T-helper 1 cell (primary cell): ENCODE results near the gene DOK4.

Experiments used
- DNase-seq, 5 donors: peaks; one replicate each; pipeline ENCODE4 v3.0.0-alpha.2; 2012 to 2020
- total RNA-seq, 4 donors: gene quantifications; one replicate each; lab custom pipeline; 2026; lab: John Stamatoyannopoulos, UW

Gene DOK4
- total RNA-seq = 1.6 to 3.5 (median 2.2) reads per million in 4 donors

DNA sequence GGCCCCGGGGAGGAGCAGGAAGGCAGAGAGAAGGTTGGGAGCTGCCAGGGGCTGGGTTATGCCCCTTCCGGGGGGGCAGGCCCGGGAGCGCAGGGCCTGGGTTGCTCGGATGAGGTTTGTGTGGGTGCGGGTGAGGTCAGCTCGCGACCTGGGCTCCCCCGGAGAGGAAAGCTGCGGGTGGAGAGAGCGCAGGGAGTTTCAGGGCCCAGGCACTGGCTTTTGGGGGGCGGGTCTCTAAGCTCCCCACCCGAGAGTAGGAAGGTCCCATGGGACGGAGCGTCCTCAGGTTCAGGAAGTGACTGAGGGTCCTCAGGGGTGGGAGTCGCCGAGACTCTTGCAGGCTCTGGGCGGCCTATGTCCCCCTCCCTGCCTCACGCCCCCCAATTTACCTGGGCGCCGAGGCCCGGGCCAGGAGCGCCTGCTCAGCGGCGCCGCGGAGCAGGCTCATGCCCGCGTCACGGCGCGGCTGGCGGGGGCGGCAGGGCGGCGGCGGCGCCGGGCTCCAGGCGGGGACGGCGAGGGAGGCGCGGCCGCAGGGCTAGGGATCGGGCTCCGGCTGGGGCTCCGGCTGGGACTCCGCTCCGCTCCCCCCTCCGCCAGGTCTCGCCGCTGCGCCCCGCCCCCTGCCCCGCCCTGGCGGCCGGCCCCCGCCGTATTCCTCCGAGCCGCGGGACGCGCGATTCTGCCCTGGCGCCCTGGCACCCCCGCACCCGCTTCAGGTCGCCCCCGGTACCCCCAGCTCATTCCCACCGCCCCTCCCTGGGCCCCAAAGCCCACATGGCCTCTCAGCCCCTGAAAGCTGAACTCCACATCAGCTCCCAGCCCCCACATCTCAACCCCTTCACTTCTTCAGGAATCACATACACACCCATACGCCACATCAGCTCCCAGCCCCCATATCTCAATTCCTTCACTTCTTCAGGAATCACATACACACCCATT lies at the start of gene DOK4:
TSS of gene DOK4 (minus strand) at position 578 of the 942 bp plus-strand sequence. CDS start 6,986 bp downstream, outside the sequence.
- DNase-seq = peak; percentile 62 to 77 (median 71)

DNA sequence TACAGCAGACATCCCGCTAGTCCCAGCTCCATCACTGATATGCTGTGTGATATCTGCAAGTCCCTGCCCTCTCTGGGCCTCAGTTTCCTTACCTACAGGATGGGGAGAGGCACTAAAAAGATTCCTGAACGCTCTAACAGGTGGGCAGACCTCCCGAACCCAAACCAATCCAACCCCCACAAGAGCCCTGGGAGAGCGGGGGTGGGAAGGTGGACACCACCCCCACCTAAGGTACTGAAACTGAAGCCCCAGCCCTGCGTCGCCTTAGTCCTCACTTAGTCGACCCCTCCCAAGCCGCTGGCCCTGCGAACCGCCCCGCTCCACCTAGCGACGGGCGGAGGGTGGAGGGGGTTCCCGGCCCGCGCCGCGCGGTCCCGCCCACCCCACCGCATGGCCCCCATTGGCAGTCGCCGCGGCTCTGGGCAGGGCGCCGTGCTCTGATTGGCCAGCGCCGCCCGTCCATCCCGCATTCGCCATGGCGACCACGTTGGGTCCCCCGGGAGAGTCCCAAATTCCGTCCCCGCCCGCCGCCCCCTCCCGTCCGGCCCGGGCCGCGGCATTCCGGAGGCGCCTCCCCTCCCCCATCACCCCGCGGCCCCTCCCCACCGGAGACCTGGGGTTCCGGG lies 49.5 kb upstream of the DOK4 start:
- DNase-seq = peak; percentile 89 to 92 (median 91)

DNA sequence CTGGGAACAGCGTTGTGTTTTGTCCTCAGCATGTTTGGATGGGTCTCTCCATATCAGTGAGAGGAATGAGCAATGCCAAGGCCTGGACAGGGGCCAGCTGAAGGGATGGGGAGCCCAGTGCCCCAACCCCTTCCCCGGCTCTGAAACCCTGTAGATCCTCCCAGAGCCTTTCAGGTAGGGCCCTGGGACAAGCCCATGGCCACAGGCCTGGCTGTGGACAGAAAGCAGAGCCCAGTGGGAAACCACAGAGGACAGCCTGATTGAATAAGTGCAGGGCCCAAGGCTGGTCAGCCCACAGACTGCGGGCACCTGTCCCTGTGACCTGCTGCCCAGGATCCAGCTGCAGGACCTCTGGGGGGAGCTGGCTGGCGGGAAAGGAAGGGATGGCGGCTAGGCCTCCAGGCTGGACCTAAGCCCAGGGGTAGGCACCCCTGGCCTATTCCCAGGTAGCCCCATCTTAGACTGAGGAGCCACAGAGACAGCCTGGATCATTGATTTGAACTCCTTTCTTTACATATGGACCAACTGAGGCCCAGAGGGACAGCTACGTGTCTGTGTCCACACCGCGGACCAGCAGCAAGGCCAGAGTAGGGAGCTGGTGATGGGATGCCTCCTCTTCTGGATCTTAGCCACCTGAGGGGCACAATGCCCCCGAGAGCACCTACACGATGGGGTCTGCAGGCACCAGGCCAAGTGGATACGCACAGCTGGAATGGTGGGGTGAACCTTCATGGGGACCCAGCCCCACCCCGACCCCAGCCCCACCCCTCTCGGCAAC lies 48.8 kb upstream of the DOK4 start:
- DNase-seq = no peak

DNA sequence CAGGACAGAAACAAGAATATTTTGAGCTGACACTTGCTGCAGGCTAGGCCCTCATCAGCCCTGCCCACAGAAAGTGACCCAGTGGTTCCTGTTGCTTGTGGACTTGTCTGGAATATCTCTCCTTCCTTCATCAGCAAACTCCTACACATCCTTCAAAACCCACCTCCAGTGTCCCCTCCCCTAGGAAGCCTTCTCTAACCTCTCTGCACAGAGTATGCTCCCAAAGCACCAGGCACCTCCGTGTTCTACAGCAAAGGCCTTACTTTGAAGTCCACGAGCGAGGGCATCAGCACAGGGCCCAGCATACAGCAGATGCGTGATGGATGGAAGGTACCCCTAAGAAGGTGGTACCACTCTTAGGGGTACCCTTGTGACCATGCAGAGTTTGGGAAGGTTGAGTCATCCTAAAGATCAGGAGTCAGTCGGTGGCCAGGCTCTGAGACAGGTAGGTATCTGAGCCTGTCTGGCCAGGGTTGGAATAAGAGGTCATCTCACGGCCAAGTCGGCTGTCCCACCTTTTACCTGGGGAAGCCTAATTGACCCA lies 48.1 kb upstream of the DOK4 start:
- DNase-seq = no peak

DNA sequence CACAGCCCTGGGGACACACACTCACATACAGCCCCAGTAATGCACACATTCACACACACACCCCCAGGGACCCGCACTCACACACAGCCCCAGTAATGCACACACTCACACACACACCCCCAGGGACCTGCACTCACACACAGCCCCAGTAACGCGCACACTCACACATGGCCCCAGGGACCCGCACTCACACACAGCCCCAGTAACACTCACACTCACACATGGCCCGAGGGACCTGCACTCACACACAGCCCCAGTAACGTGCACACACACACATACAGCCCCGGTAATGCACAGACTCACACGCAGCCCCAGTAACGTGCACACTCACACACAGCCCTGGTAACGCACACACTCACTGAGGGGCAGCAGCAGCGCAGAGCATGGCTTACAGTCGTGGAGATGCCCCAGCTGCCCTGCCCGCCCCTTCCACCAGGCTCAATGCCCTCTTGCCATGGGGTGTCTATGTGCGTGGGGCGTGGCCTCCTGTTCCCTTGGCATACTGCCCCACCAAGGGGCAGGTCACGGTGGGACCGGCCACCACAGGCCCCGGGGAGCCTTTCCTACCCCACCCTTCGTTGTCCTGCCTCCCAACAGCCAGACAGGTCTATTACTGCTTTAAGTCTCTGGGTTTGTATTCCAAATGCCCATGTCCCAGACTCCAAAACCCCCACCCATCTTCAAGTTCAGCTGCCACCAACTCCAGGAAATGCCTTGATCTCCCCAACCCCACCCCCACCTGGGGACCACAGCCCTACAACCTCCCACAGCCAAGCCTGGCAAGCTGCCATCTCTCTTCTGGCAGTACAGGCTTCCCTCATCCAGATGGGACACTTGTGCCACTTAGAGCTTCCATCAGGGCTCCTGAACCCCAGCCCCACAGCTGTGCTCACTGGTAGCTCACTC lies 47.4 kb upstream of the DOK4 start:
- peak in 2 of 5 donors; percentile 35 to 40 for DNase-seq

DNA sequence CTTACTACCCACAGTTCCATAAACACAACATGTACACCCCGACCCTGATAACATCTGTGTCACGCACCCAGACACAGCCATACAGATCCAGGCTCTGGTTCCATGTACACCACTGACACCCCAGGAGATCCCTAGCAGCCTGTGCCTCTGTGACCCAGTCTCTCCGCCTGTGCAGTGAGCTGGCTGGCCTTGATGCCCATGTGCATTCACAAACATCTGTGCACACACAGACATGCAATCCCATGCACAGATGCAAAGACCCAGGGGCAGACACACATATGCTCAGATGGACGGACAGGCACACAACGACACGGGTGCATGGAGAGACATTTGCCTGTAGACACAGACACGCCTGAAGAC lies 46.0 kb upstream of the DOK4 start:
- no peak for DNase-seq

DNA sequence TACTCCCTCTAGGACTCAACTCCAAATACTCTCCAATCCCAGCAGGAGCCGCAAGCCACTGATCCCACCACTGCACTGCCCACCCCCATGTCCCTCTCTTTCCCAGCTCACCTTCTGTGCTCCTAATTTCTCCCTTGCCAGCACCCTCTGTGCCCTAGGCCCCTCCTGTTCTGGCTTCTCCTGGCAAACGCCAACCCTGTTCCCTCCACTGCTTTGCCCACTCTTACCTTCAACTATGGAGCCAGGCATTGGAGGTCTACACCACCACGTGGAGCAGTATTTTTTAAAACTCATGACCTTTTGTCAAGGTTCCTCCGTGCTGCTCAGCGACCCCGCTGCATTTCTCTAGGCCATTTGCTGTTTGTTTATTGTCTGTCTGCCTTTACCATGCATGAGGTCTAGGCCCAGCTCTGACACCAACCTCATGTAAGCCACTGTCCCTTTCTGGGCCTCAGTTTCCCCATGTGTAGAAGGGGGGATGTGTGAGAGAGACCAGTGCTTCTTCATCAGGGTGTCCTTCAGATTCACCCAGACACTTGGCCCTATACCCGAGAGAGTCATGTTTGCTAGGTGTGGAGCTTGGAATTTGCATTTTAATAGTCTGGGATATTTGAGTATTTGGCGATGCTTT lies 45.5 kb upstream of the DOK4 start:
- no peak for DNase-seq

DNA sequence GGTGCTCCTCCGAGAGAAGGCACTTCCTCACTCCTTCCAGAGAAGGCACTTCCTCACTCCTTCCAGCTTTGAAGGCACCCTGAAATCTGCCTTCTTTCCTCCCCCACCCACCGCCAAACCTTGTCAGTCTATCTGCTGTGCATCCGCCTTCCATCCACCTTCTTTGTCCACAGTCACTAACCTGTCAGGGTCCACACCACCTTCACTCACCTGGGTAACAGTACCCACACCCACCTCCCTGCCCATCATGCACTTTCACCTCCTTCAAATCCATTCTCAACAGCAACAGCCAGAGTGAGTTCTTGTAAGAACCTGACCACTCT lies 44.9 kb upstream of the DOK4 start:
- DNase-seq = no peak

DNA sequence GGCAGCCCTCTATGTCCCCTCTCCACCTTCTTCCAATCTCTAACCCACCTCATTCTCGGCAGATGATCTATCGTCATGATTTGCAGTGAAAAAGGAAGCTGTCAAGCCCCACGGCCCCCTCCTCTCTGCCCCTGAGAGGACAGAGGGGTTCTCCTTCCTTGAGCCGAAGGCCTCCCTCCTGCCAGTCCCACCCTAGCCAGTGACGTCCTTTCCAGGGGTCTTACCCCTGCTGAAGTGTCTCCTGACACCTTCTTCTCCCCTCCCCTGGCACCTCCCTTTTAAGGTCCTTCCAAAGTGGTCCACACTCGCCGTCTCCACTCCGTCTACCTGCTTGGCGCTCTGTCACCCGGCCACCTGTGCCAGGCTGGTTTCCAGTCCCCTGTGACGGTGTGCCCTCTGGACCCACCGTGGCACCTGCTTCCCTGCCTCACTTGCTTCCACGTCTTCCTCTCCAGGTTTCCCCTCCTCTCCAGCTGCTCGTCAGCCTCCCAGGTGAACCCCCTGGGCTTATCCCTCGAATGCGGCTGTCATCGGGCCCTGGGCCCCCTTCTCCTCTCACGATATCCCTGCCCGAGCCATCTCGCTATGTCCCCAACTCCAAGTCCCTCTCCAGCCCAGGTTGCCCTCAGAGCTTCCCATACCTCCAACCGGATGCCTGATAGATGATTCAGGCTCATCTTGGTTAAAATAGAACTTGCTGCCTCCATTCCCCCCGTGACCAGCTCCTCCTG lies 44.4 kb upstream of the DOK4 start:
- DNase-seq = no peak

DNA sequence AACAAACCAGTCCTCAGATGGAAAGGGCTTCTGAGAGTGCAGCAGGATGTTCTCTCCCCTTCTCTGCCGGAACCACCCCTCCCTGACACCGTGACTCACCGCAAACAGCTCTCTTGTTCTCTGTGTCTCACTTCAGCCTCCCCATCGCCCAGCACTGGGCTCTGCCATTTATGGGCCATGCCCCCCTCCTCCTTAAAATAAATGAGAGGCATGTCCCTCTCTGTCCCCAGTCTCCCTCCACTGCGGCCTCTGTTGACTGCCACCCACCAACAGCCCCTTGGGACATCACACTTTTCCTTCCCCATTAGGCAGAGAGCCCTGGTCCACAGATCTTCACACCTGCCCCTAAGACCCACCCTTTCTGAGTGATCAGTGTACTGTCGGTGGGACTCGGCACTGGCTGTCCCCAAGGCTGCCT lies 43.8 kb upstream of the DOK4 start:
- peak; percentile 30 to 87 (median 45) for DNase-seq

DNA sequence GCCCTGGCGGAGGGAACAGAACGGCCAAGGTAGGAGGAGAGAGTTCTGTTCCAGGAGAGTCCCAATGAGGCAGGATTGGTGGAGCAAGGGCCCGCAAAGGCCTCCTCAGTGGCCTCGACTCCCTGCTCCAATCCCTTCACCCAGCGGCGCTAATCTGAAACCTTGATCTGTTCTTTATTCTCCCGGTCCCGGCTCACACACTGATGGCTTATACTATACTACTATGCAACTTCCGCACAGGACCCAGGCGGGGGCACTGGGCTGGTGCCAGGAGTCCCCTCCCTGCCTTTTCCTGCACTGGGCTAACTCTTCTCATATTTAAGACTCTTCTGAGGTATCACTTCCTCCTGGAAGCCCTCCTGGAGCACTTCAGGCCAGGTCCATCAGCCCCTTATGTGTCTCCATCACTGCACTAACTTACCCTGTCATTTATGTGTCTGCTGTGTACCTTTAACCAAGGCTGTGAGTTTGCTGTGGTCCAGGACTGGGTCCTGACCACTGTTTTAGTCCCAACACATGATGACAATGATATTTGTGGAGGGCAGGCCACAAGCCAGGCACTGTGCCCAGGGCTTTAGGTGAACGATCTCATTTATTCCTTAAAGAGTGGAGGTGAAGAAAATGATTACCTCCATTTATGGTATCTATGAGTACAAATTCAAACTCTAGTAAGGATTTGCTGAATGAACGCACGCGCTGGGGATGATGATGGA lies 43.3 kb upstream of the DOK4 start:
- no peak for DNase-seq

DNA sequence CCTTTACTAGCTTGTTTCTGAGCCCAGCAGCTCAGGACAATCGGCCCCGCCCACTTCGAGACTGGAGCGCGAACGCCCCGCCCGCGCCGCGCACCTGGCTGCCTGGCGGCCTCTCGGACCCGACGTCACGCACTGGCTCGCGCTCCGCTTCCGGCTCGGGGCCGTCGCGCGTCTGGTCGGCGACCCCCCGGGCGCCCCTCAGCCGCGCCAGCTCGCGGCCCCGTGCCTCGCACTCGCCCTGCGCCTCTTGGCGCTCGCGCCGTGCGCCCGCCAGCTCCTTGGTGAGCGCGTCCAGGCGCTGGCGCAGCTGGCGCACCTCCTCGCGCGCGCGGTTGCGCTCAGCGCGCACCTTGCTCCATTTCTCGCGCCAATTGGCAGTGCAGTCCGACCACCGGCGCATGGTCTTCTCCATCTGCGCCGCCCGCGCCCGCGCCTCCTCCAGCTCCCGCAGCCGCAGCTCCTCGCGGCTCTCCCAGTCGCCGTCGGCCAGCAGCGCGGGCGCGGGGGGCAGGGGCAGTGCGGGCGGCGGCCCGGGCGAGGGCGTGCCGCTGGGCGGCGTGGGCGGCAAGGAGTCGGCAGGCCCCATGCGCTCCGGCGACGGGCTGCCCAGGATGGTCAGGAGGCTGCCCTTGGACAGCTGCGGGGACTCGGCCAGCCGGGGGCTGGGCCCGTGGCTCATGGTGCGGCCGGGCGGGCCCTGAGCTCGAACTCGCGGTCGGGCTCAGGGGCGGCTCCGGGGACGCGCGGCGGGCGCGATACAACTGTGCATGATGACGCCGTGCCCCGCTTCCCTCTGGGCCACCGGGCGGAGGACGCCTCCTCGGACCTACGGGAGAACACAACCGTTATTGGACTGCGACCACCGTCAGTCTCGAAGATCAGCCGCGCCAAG lies 42.5 kb upstream of the DOK4 start:
- no peak for DNase-seq

DNA sequence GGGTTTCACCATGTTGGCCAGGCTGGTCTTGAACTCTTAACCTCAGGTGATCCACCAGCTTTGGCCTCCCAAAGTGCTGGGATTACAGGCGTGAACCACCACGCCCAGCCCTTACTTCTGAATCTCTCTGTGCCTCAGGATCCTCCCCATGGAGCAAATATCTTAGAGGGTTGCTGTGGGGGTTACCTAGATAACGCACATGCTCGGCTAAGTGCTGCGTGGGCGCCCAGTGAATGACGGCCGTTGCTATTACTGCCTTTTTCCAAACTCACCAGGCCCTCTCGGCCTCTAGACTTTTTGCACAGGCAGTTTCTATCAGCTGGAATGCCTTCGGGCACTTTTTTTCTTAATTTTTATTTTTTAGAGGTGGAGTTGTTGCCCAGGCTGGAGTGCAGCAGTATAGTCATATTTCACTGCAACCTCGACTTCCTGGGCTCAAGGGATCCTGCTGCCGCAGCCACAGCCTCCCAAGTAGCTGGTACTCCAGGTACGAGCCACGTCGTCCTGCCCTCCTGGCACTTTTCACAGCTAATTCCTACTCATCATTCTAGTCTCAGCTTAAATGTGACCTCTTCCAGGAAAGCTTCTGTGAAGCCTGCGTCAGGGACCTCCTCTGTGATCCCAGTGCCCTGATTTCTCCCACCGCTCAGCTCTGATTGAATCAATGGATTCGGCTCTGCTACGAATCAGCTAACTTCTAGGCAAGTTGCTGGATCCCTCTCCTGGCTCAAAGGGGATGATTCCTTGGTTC lies 41.5 kb upstream of the DOK4 start:
- no peak for DNase-seq

DNA sequence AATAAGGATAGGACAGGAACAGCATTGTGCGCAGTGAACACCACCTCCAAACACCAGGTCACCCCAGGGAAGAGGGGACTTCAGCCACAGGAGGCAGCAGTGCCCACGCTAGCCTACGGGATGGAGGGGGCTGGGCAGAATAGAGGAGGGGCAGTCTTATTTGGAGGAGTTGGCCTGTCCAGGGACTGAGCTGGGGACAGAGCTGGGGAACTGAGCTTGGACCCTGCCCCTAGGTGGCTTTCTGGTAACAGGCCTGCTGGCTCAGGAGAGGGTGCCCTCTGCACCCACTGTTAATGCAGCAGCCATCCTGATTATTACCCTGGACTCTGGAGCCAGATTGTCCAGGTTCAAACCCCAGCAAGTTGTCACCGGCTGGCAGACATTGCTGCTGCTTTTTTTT lies 40.7 kb upstream of the DOK4 start:
- DNase-seq = no peak

DNA sequence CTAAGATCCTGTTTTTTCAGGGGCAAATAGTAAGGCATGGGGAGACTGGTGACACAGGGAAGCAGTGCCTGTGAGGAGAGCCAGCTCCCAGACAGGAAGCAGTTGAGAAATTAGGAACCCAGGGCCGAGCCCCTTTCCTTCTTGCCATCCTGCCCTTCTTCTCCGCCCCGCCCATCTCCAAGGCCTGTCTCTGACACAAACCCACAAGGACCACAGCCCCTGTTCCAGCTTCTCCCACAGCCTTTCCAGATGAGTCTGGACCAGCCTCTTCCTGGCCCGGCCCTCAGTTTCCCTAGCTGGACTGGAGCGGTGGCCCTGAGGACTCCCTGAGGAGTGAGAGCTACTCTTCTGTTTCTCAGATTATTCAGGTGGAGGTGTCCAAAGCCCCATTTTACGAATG lies 40.2 kb upstream of the DOK4 start:
- DNase-seq = no peak

DNA sequence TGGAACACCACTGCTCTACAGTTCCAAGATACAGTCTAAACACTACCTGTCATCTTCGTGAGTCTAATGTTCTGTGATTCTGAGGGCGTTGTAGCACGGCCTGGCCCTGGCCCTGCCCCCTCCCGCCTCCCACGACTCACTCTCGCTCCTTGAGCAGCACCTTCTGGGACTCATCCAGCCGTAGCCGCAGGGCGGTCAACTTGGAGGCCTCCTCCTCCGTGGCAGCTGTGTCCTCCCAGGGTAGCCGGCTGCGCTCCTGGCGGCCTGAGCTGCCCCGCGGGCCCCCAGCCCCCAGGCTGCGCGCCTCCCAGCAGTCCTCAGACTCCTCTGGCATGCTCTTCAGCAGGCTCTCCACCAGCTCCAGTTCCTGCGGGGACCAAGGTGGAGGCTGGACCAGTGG lies 39.5 kb upstream of the DOK4 start:
- DNase-seq = no peak

DNA sequence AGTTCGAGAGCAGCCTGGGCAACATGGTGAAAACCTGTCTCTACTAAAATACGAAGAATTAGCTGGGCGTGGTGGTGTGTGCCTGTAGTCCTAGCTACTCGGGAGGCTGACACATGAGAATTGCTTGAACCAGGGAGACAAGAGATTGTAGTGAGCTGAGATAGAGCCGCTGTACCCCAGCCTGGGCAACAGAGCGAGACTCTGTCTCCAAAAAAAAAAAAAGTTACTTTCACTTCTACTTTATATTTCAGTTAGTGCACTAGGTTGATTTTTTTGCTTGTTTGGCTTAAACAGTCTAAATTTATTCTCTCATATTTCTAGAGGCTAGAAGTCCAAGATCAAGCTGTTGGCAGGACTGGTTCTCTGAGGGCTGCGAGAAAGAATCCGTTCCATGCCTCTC lies 36.7 kb upstream of the DOK4 start:
- DNase-seq = no peak

DNA sequence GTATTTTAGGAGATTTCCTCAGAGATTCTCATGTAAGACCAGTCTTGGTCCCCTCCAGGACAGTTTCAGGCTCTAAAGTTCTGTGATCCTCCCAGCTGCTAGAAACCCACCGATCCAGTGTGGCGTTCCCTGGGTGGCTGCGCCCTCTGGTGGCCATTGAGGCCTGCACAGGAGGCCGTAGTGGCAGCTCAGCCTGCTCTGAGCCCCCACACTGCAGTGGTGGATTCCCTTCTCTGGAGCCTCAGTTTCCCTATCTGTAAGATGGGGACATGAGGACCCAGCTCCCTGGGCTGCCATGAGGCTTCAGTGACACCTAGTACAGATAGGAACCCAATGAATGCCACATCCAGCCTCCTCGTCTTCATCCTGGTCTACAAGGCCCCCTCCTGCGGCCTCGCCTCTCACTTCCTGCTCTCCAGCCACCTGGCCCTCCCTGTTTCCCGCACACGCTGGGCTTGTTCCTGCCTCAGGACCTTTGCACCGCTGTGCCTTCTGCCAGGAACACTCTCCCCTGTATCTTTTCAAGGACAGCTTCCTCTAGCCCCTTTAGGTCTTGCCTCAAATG lies 33.6 kb upstream of the DOK4 start:
- DNase-seq = peak; percentile 51 to 74 (median 67)
